VCaP (cell line): ENCODE results near the gene RBM15.

Experiments
- H3K27ac ChIP-seq: fragments of 450-650 bp; 2 replicates; pipeline ENCODE4 v1.5.1; 2017
- CTCF ChIP-seq: fragments of 450-650 bp; conservative IDR thresholded peaks from 2 replicates; pipeline ENCODE4 v1.5.1; 2017; ENCODE audit warnings: mild to moderate bottlenecking, moderate library complexity

RBM15 gene

DNA sequence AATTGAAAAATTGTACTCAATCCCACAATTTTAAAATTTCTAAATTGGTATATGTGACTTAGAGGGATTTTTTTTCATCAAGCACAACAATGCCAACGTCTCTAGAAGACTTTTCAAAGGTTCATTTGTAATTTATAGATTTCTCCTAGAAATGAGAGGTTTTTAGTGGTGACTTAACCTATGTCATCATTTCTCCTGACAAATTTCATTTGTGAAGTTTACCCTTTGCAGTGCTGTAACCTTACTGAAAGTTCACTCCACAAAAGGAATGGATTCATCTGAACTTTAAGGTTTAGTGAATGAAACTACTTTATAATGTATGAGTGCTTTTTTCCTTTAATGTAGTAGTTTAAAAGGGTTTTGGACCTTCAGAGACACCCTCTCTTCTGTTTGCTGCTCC, 16.1 kb downstream of the RBM15 start:
- TF ChIP-seq CTCF: no peak
- H3K27ac ChIP-seq: no peak overlapping the region

DNA sequence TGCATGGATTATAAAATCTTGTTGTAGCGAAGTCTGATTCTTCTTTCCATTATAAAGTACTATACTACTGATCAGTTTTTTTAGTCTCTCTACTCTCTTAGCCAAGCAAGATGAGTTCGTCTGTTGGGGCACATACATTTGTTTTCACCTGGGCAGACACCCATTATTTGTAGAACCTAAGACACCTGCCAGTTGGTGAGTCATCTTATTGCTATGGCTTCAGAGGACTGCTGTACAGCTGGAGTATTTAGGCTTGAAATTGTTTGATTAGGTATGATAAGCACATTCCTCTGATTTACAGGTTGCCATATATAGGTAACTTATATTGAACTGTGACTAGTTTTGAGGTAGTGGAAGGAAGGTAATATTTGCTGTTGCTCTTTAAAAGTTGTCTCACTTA, 17.2 kb downstream of the RBM15 start:
- no peak for TF ChIP-seq CTCF
- H3K27ac ChIP-seq: no peak overlapping the region

DNA sequence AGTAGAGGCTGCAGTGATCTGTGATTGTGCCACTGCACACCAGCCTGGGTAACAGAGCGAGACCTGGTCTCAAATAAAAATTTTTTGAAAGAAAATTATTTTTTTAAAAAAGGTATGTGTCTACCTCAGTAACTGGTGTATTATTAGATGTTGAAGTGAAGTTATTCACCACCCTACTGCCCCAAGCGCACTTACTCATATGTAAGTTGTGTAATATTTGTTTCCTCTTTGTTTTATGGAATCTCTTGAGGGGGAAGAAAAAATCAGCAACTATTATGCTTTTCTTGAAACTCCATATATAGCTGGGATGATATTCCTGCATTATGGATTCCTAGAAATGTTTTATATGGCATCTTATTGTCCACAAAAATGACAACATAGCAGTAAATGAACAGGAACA, 21.3 kb downstream of the RBM15 start:
- TF ChIP-seq CTCF: no peak
- no peak overlapping the region for H3K27ac ChIP-seq

- TF ChIP-seq CTCF: no peak
- no peak overlapping the region for H3K27ac ChIP-seq
These were observed 22.7 kb downstream of the RBM15 start for GRCh38 chr1:110361856-110362255.

- TF ChIP-seq CTCF: no peak
These were observed 25.0 kb downstream of the RBM15 start for GRCh38 chr1:110364221-110364620.

GRCh38 chr1:110370827-110371226, 31.6 kb downstream of the RBM15 start:
- no peak overlapping the region for H3K27ac ChIP-seq
- TF ChIP-seq CTCF: no peak

More at GRCh38 chr1:110364221-110364620, 25.0 kb downstream of the RBM15 start:
- no peak overlapping the region for H3K27ac ChIP-seq

- no peak overlapping the region for H3K27ac ChIP-seq
- no peak for TF ChIP-seq CTCF
These were observed 36.3 kb downstream of the RBM15 start for GRCh38 chr1:110375490-110375889.
